Lung (tissue), 12 donors: Measurements from ENCODE around the gene ANKS1B. TPM values are rescaled to one million over a fixed set of nuclear protein-coding genes. Genes with fewer than 3 reads are reported as not detected.

Experiments used
- ATAC-seq: fragments of 200-7000 bp; cut with Tn5 transposase; one replicate; pipeline ENCODE4 v1.9.1; 2020; ENCODE audit warnings: moderate number of reproducible peaks; ENCODE audit not compliant: insufficient read depth, low FRiP score
- DNase-seq, 3 donors: peaks; one replicate each; pipeline ENCODE4 v3.0.0-alpha.2; 2013 to 2017
- H3K27ac ChIP-seq, 2 donors: one replicate each; pipeline ENCODE4 v1.5.1; 2013; ENCODE audit warnings: mild to moderate bottlenecking in 2 of 2, moderate library complexity in 2 of 2, control low read depth in 1 of 2, inconsistent platforms in 1 of 2, low read depth in 1 of 2, low read length in 1 of 2
- H3K27me3 ChIP-seq, 3 donors: one replicate each; pipeline ENCODE4 v1.5.1; 2013; ENCODE audit warnings: low read length in 2 of 3; ENCODE audit not compliant: control insufficient read depth in 3 of 3, insufficient read depth in 3 of 3
- H3K36me3 ChIP-seq, 4 donors: one replicate each; pipeline ENCODE4 v1.5.1; 2013; ENCODE audit warnings: low read length in 4 of 4, mild to moderate bottlenecking in 1 of 4, moderate library complexity in 1 of 4; ENCODE audit not compliant: control insufficient read depth in 4 of 4, insufficient read depth in 4 of 4
- H3K4me1 ChIP-seq, 5 donors: one replicate each; pipeline ENCODE4 v1.5.1; 2013; ENCODE audit warnings: low read length in 5 of 5, mild to moderate bottlenecking in 2 of 5, moderate library complexity in 1 of 5; ENCODE audit not compliant: control insufficient read depth in 5 of 5, insufficient read depth in 5 of 5
- H3K4me3 ChIP-seq: one replicate; pipeline ENCODE4 v1.5.1; 2013; ENCODE audit warnings: mild to moderate bottlenecking, control low read depth, moderate library complexity
- H3K9ac ChIP-seq, 2 donors: one replicate each; pipeline ENCODE4 v1.5.1; 2013; ENCODE audit warnings: low read length in 2 of 2, control low read depth in 1 of 2; ENCODE audit not compliant: insufficient read depth in 1 of 2
- H3K9me3 ChIP-seq, 4 donors: one replicate each; pipeline ENCODE4 v1.5.1; 2013; ENCODE audit warnings: low read length in 3 of 4, mild to moderate bottlenecking in 1 of 4, moderate library complexity in 1 of 4; ENCODE audit not compliant: control insufficient read depth in 4 of 4, insufficient read depth in 3 of 4
- CTCF ChIP-seq: IDR thresholded peaks from 2 replicates; pipeline ENCODE4 v1.5.1; 2012; ENCODE audit warnings: mild to moderate bottlenecking; ENCODE audit errors: control extremely low read depth, extremely low read depth
- WGBS, 2 donors: extraction: QIAGEN DNeasy Blood & Tissue Kit; methylation state at CpG; one replicate each; pipeline ENCODE4 v1.1.7; 2013; 5-methylcytosine and 5-hydroxymethylcytosine counted together
- polyA plus RNA-seq, 2 donors: library from polyadenylated mRNA; stranded (reverse); fragments of 200-250 nt; gene quantifications; one replicate each; pipeline ENCODE4 v1.2.1, GENCODE V29; 2013
- total RNA-seq, 2 donors: library from RNA; depleted of rRNA in 1 of 2; stranded (reverse); fragments of >200 nt in 1 of 2; gene quantifications; one replicate each; pipeline ENCODE4 v1.2.1, GENCODE V29; 2014 to 2021
- donor health status: control.
- donor health status: control.
- donor health status: Bipolar disorder and iron deficiency.
- donor health status: healthy.
- donor health status: DM: yes; HTN: yes; CAD: no.

ANKS1B gene
- total and polyA plus RNA-seq, 4 donors = 0.32 to 10.3 (median 3.7) TPM

GRCh38 chr12:99549651-99550050 is 435.1 kb downstream of the ANKS1B start:
- Histone ChIP-seq H3K27ac (no peak overlapping the region), H3K4me1 (peaks cover 0 to 3% (median 0%) of the 10 kb centered on the region in 5 donors), H3K36me3 (no peaks in the 10 kb centered on the region), H3K9me3 (no peaks in the 10 kb centered on the region), H3K4me3 (no peak overlapping the region), H3K27me3 (no peaks in the 10 kb centered on the region), H3K9ac (no peak overlapping the region)
- no peak for DNase-seq
- no peak for TF ChIP-seq CTCF
- 93 to 94% methylated on average over 5 of the region's 5 CpGs for WGBS, 2 donors
- ATAC-seq = no peak

DNA sequence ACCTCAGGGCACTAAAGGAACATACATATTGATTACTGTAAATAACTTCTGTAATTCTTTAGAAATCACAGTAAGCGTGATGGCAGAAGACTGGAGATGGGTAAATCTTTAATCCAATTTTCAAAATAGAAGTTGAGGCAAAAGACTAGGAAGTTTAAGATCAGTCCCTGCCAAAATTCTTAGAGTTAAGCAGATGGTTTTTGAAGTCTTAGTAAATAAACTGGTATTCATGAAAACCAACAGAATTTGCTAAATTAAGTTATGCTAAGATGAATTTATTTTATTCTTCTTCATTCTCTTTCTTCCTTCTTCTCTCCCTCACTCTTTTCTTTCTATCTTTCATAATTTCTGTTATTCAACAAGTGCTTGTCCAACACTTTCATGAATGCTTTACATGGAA is 435.5 kb downstream of the ANKS1B start:
- peaks cover 0 to 3% (median 0%) of the 10 kb centered on the region in 5 donors for H3K4me1 ChIP-seq
- DNase-seq (no peak), ATAC-seq (no peak)
- no peak for TF ChIP-seq CTCF
- no peaks in the 10 kb centered on the region for H3K27me3 ChIP-seq
- H3K9me3 ChIP-seq = no peaks in the 10 kb centered on the region
- H3K36me3 ChIP-seq = no peaks in the 10 kb centered on the region
- no peak overlapping the region for H3K27ac ChIP-seq
- no peak overlapping the region for H3K9ac ChIP-seq
- 92 to 94% methylated on average over 1 of the region's 1 CpG for WGBS, 2 donors
- H3K4me3 ChIP-seq = no peak overlapping the region

DNA sequence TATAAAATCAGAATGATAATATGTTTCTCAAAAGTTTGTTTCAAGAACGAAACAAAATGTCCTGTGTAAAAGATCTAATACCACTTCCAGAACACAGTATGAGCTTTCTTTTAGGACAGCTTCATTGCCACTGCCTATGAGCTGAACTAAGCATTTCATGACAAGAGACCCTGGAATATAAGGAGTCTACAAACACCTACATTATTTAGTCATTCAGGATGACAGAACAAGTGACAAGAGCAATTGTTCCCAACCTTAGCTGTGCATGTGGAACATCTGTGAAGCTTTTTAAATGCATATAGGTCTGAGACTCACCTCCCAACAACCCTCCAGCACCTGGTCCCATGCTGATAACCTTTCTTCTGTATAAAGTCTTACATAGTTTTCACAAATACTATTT is 440.3 kb downstream of the ANKS1B start:
- Histone ChIP-seq H3K4me1 (no peaks in the 10 kb centered on the region), H3K27ac (no peak overlapping the region), H3K36me3 (no peaks in the 10 kb centered on the region), H3K4me3 (no peak overlapping the region), H3K9me3 (no peaks in the 10 kb centered on the region), H3K9ac (no peak overlapping the region), H3K27me3 (no peaks in the 10 kb centered on the region)
- no peak for DNase-seq
- no peak for TF ChIP-seq CTCF
- 67 to 70% methylated on average over 1 of the region's 1 CpG for WGBS, 2 donors
- ATAC-seq = no peak

GRCh38 chr12:99529966-99530365 is 454.8 kb downstream of the ANKS1B start:
- Histone ChIP-seq H3K27ac (no peak overlapping the region), H3K9ac (no peak overlapping the region), H3K4me1 (no peaks in the 10 kb centered on the region), H3K27me3 (no peaks in the 10 kb centered on the region), H3K9me3 (no peaks in the 10 kb centered on the region), H3K36me3 (no peaks in the 10 kb centered on the region), H3K4me3 (no peak overlapping the region)
- no peak for TF ChIP-seq CTCF
- 68 to 77% methylated on average over 2 of the region's 2 CpGs for WGBS, 2 donors
- no peak for DNase-seq
- no peak for ATAC-seq
